Osteoblast (primary cell): ENCODE results near the gene GRIN1. TPM values are rescaled to one million over a fixed set of nuclear protein-coding genes. Genes with fewer than 3 reads are reported as not detected.

Experiments
- DNase-seq: peaks from one replicate; pipeline ENCODE4 v3.0.0; 2011; ENCODE audit warnings: low spot score, mixed read lengths; ENCODE audit not compliant: insufficient read length; ENCODE audit errors: missing footprints
- H2AFZ ChIP-seq: 2 replicates; pipeline ENCODE4 v1.6.0; 2011; ENCODE audit warnings: mild to moderate bottlenecking, low read length
- H3K27ac ChIP-seq: 2 replicates; pipeline ENCODE4 v1.5.1; 2011; ENCODE audit warnings: mild to moderate bottlenecking, low read depth, low read length, moderate library complexity
- H3K27me3 ChIP-seq: 2 replicates; pipeline ENCODE4 v1.6.0; 2012; ENCODE audit warnings: mild to moderate bottlenecking, control low read depth, inconsistent platforms, low read length, moderate library complexity; ENCODE audit not compliant: insufficient read depth
- H3K36me3 ChIP-seq: 2 replicates; pipeline ENCODE4 v1.5.1; 2011; ENCODE audit warnings: mild to moderate bottlenecking, low read length, control low read depth, moderate library complexity; ENCODE audit not compliant: insufficient read depth
- H3K4me1 ChIP-seq: 2 replicates; pipeline ENCODE4 v1.5.1; 2011; ENCODE audit warnings: mild to moderate bottlenecking, low read length, control low read depth, moderate library complexity; ENCODE audit not compliant: insufficient read depth
- H3K4me2 ChIP-seq: 2 replicates; pipeline ENCODE4 v1.6.0; 2011; ENCODE audit warnings: mild to moderate bottlenecking, low read length; ENCODE audit not compliant: insufficient read depth
- H3K4me3 ChIP-seq: fragments of 200-600 bp; sonication (generic); 3 replicates; pipeline ENCODE4 v1.5.1; 2012; ENCODE audit warnings: mild to moderate bottlenecking, low read length, inconsistent platforms; ENCODE audit not compliant: insufficient read depth
- H3K79me2 ChIP-seq: 2 replicates; pipeline ENCODE4 v1.6.0; 2012; ENCODE audit warnings: mild to moderate bottlenecking, low read length, control low read depth, inconsistent platforms; ENCODE audit not compliant: insufficient read depth
- H3K9me3 ChIP-seq: 2 replicates; pipeline ENCODE4 v1.5.1; 2011; ENCODE audit warnings: low read depth, low read length, control low read depth
- H4K20me1 ChIP-seq: 2 replicates; pipeline ENCODE4 v1.6.0; 2012; ENCODE audit warnings: mild to moderate bottlenecking, low read length, control low read depth; ENCODE audit not compliant: insufficient read depth
- CTCF ChIP-seq: IDR thresholded peaks from 2 replicates; pipeline ENCODE4 v1.5.1; 2011; ENCODE audit warnings: mild to moderate bottlenecking, low read depth, low read length, moderate library complexity; ENCODE audit errors: extremely low read depth
- total RNA-seq: library from RNA; depleted of rRNA; stranded (reverse); fragments of >200 nt; gene quantifications from 2 replicates; pipeline ENCODE4 v1.2.3, GENCODE V29; 2012

GRIN1 gene
- total RNA-seq, 1 donor: not detected

GRCh38 chr9:137149942-137150616 is 11.1 kb downstream of the GRIN1 start:
- Histone ChIP-seq H3K79me2 (no peaks in the 10 kb centered on the region), H3K27ac (no peak overlapping the region), H2AFZ (no peak overlapping the region), H3K4me3 (no peak overlapping the region), H4K20me1 (no peaks in the 10 kb centered on the region), H3K4me2 (no peak overlapping the region), H3K27me3 (no peaks in the 10 kb centered on the region), H3K4me1 (no peaks in the 10 kb centered on the region), H3K36me3 (no peaks in the 10 kb centered on the region), H3K9me3 (no peaks in the 10 kb centered on the region)
- no peak for TF ChIP-seq CTCF
- no peak for DNase-seq

GRCh38 chr9:137150617-137151457 is 11.9 kb downstream of the GRIN1 start:
- Histone ChIP-seq H3K27ac (no peak overlapping the region), H3K4me2 (no peak overlapping the region), H3K4me1 (no peaks in the 10 kb centered on the region), H2AFZ (no peak overlapping the region), H3K4me3 (no peak overlapping the region), H3K36me3 (no peaks in the 10 kb centered on the region), H4K20me1 (no peaks in the 10 kb centered on the region), H3K9me3 (no peaks in the 10 kb centered on the region), H3K27me3 (no peaks in the 10 kb centered on the region), H3K79me2 (no peaks in the 10 kb centered on the region)
- TF ChIP-seq CTCF: no peak
- DNase-seq: no peak

- H3K4me2 ChIP-seq: no peak overlapping the region
- H3K4me3 ChIP-seq: no peak overlapping the region
- H3K27me3 ChIP-seq: peaks cover 8% of the 10 kb centered on the region
- TF ChIP-seq CTCF: no peak
- H2AFZ ChIP-seq: no peak overlapping the region
- no peaks in the 10 kb centered on the region for H3K4me1 ChIP-seq
- H4K20me1 ChIP-seq: peaks cover 3% of the 10 kb centered on the region
- H3K36me3 ChIP-seq: no peaks in the 10 kb centered on the region
- H3K79me2 ChIP-seq: no peaks in the 10 kb centered on the region
- no peaks in the 10 kb centered on the region for H3K9me3 ChIP-seq
- H3K27ac ChIP-seq: no peak overlapping the region
- no peak for DNase-seq
Observed at GRCh38 chr9:137152844-137153405, 14.0 kb downstream of the GRIN1 start.
